Stimulated activated CD4-positive, alpha-beta T cell treated with anti-CD3 and anti-CD28 coated beads, Interleukin-4, amount 100 ng/mL, for 24 hours (primary cell): Measurements from ENCODE around the gene TUBB6.

Experiments
- DNase-seq: peaks from one replicate; pipeline ENCODE4 v3.0.0-alpha.2; 2020

The TUBB6 gene

GRCh38 chr18:12315911-12316310 is 7.9 kb downstream of the TUBB6 start:
- DNase-seq = no peak

GRCh38 chr18:12317664-12318333 is 9.8 kb downstream of the TUBB6 start:
- no peak for DNase-seq

GRCh38 chr18:12318334-12318697 is 10.3 kb downstream of the TUBB6 start:
- DNase-seq = no peak

- DNase-seq = no peak
Measured at GRCh38 chr18:12318857-12319256, 10.8 kb downstream of the TUBB6 start.

- DNase-seq = no peak
Measured at GRCh38 chr18:12321333-12321732, 13.3 kb downstream of the TUBB6 start.

- DNase-seq = no peak
Measured at GRCh38 chr18:12324991-12325725, 17.1 kb downstream of the TUBB6 start.

- DNase-seq = no peak
Measured at GRCh38 chr18:12325726-12326245, 17.7 kb downstream of the TUBB6 start.

- DNase-seq = no peak
Measured at GRCh38 chr18:12326711-12327460, 18.8 kb downstream of the TUBB6 start.

GRCh38 chr18:12327510-12328178 is 19.6 kb downstream of the TUBB6 start:
- DNase-seq = peak; percentile 76

GRCh38 chr18:12328179-12328823 is 20.3 kb downstream of the TUBB6 start:
- no peak for DNase-seq

GRCh38 chr18:12329125-12329698 is 21.2 kb downstream of the TUBB6 start:
- DNase-seq = no peak

GRCh38 chr18:12330766-12331165 is 22.7 kb downstream of the TUBB6 start:
- DNase-seq = no peak

- no peak for DNase-seq
Measured at GRCh38 chr18:12333506-12334290, 25.7 kb downstream of the TUBB6 start.

- DNase-seq = no peak
Measured at GRCh38 chr18:12334366-12334808, 26.3 kb downstream of the TUBB6 start.

- no peak for DNase-seq
Measured at GRCh38 chr18:12334863-12335262, 26.8 kb downstream of the TUBB6 start.

GRCh38 chr18:12335503-12335902 is 27.5 kb downstream of the TUBB6 start:
- no peak for DNase-seq

GRCh38 chr18:12336171-12336613 is 28.2 kb downstream of the TUBB6 start:
- no peak for DNase-seq

- DNase-seq = no peak
Measured at GRCh38 chr18:12336887-12337286, 28.8 kb downstream of the TUBB6 start.

- no peak for DNase-seq
Measured at GRCh38 chr18:12338382-12338781, 30.3 kb downstream of the TUBB6 start.

- no peak for DNase-seq
Measured at GRCh38 chr18:12340945-12341660, 33.1 kb downstream of the TUBB6 start.

GRCh38 chr18:12342661-12343060 is 34.6 kb downstream of the TUBB6 start:
- DNase-seq = no peak
